GM12878 (cell line): ENCODE data around the gene RPL29. TPM values are rescaled to one million over a fixed set of nuclear protein-coding genes. Genes with fewer than 3 reads are reported as not detected.

Source experiments
- ATAC-seq: fragments of 200-7000 bp; cut with Tn5 transposase; 3 replicates; pipeline ENCODE4 v1.9.1; 2020; ENCODE audit warnings: mild to moderate bottlenecking, moderate library complexity
- BruUV-seq: library from RNA; stranded (reverse); fragments of 400-500 nt; replicated peaks from 2 replicates; lab custom pipeline; 2021; lab: Mats Ljungman, UMichigan
- CTCF ChIA-PET: fragments of 300-600 bp; sonication (Branson Sonifier 250); formaldehyde crosslinking; extraction: SDS; loops from one replicate; lab custom pipeline; 2021; ENCODE audit warnings: inconsistent platforms; lab: Yijun Ruan, JAX
- POLR2A ChIA-PET: fragments of 350-600 bp; formaldehyde crosslinking; extraction: SDS; loops from one replicate; lab custom pipeline; 2021; ENCODE audit warnings: inconsistent platforms; lab: Charles Lee
- RAD21 ChIA-PET: fragments of 300-600 bp; sonication (Branson Sonifier 250); formaldehyde crosslinking; loops from one replicate; lab custom pipeline; 2023; ENCODE audit warnings: antibody characterized with exemption; ENCODE audit not compliant: unreplicated experiment; lab: Charles Lee
- SMC1A ChIA-PET: fragments of 300-600 bp; sonication (Branson Sonifier 250); formaldehyde crosslinking; loops from one replicate; lab custom pipeline; 2023; ENCODE audit not compliant: unreplicated experiment, uncharacterized antibody; lab: Charles Lee
- DNase-seq: peaks from one replicate; pipeline ENCODE4 v3.0.0-alpha.2; 2011; ENCODE audit warnings: low read depth, low spot score
- FAIRE-seq: peaks from 3 replicates; lab custom pipeline; 2011; peaks lifted over from hg19 to GRCh38; lab: Jason Lieb, UNC
- H2AFZ ChIP-seq: 2 replicates; pipeline ENCODE4 v1.6.0; 2011; ENCODE audit warnings: low read depth, low read length, control low read depth; ENCODE audit not compliant: control insufficient read depth
- H3K27ac ChIP-seq: 2 replicates; pipeline ENCODE4 v1.5.1; 2011; ENCODE audit warnings: control low read depth; ENCODE audit not compliant: control insufficient read depth, insufficient read depth
- H3K27me3 ChIP-seq, 2 experiments: replicated peaks in 1 of 2; 2 replicates each; pipeline versions ENCODE4 v1.6.0 to v1.6.1; 2011; ENCODE audit warnings: low read length in 1 of 2; ENCODE audit not compliant: control insufficient read depth in 2 of 2, insufficient read depth in 2 of 2
- H3K36me3 ChIP-seq, 2 experiments: 2 replicates each; pipeline ENCODE4 v1.5.1; 2011; ENCODE audit warnings: low read length in 1 of 2; ENCODE audit not compliant: control insufficient read depth in 2 of 2, insufficient read depth in 2 of 2
- H3K4me1 ChIP-seq: 2 replicates; pipeline ENCODE4 v1.6.1; 2011; ENCODE audit warnings: mild to moderate bottlenecking, low read length, moderate library complexity, mixed read lengths; ENCODE audit not compliant: control insufficient read depth, insufficient read depth
- H3K4me2 ChIP-seq: 2 replicates; pipeline ENCODE4 v1.6.0; 2011; ENCODE audit warnings: control low read depth; ENCODE audit not compliant: control insufficient read depth, insufficient read depth
- H3K4me3 ChIP-seq: fragments of 200-600 bp; sonication (generic); 2 replicates; pipeline ENCODE4 v1.5.1; 2016
- H3K79me2 ChIP-seq: 2 replicates; pipeline ENCODE4 v1.6.0; 2011; ENCODE audit warnings: low read length; ENCODE audit not compliant: control insufficient read depth, insufficient read depth
- H3K9ac ChIP-seq: 2 replicates; pipeline ENCODE4 v1.8.0; 2011; ENCODE audit warnings: low read length, control low read depth, mixed read lengths; ENCODE audit not compliant: control insufficient read depth, insufficient read depth
- H3K9me3 ChIP-seq: replicated peaks from 3 replicates; pipeline ENCODE4 v1.5.1; 2011; ENCODE audit warnings: mild to moderate bottlenecking, low read length; ENCODE audit not compliant: control insufficient read depth, insufficient read depth
- H4K20me1 ChIP-seq: 2 replicates; pipeline ENCODE4 v1.6.0; 2011; ENCODE audit not compliant: control insufficient read depth, insufficient read depth
- E2F8 ChIP-seq: fragments of 450-650 bp; IDR thresholded peaks from 2 replicates; pipeline ENCODE4 v1.6.1; 2018; ENCODE audit warnings: mild to moderate bottlenecking, low read depth, moderate library complexity; ENCODE audit not compliant: partially characterized antibody
- RAD21 ChIP-seq: IDR thresholded peaks from 2 replicates; pipeline ENCODE4 v1.6.1; 2011; ENCODE audit warnings: mild to moderate bottlenecking, low read depth, low read length, moderate library complexity; ENCODE audit not compliant: insufficient read depth
- RELA ChIP-seq: fragments of 450-650 bp; IDR thresholded peaks from 2 replicates; pipeline ENCODE4 v1.8.0; 2014; ENCODE audit warnings: borderline replicate concordance; ENCODE audit not compliant: partially characterized antibody
- WGBS: methylation state at CpG from one replicate; pipeline ENCODE4 v1.1.6; 2016; ENCODE audit warnings: low lambda C conversion rate; ENCODE audit not compliant: insufficient replicate concordance, insufficient coverage; ENCODE audit errors: missing lambda C conversion rate; 5-methylcytosine and 5-hydroxymethylcytosine counted together
- in situ Hi-C: fragments of 300-500 bp; cut with MboI; formaldehyde crosslinking; loops from 9 replicates; pipeline ENCODE4 v1.14.3; 2018; ENCODE audit warnings: mixed read lengths
- intact Hi-C: fragments of 100-400 bp; cut with micrococcal nuclease; formaldehyde crosslinking; loops from one replicate; pipeline ENCODE4 v1.14.2; 2022; ENCODE audit not compliant: unreplicated experiment
- polyA plus RNA-seq, 11 experiments: library from polyadenylated mRNA; depleted of rRNA in 4 of 11; unstranded in 6 of 11; stranded (reverse) in 5 of 11; fragments of >200 nt; fragmentation: Nextera tagmentation in 4 of 11; fragmentation: Illumina TruSeq in 1 of 11; extraction: Ambion mirVana in 4 of 11; extraction: Trizol in 1 of 11; gene quantifications; 1 replicate in 1 of 11; 2 replicates in 10 of 11; pipeline versions ENCODE4 v1.2.1 to v1.2.3, GENCODE V29; 2011 to 2016; ENCODE audit warnings: inconsistent platforms in 2 of 11, missing spikeins in 2 of 11, low read depth in 1 of 11
- total RNA-seq, 4 experiments: library from RNA; depleted of rRNA in 3 of 4; stranded (reverse); fragments of >200 nt in 3 of 4; fragmentation: Illumina TruSeq in 1 of 4; extraction: Trizol in 1 of 4; gene quantifications; 2 replicates each; pipeline versions ENCODE4 v1.2.1 to v1.2.3, GENCODE V29; 2013 to 2021

RPL29 gene
- total and polyA plus RNA-seq, 10 of the 15 experiments (the other 5 are each of a cell fraction or from before 2014, with no cell fraction given) = 1,053 to 2,477 (median 1,657) TPM

DNA sequence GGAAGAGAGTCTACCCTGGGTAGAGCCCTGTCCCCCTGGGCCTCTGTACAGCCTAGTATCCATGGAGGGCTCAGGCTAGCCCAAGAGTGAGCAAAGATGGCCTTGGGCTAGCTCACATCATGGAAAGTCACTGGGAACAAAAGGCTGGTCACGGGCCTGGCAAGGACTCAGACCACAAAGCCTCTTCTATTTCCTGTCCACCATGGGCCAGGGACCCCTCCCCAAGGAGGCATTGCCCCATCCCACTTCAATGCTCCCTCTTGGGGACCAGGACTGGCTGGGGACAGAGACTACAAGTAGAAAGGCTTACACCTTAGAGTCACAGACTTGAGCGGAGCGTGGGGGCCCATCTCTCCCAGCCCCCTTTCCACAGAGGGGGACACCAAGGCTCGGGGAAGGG lies 43.7 kb upstream of the RPL29 start:
- in situ Hi-C loops (no loop called here), intact Hi-C loops (no loop called here)
- H2AFZ ChIP-seq = no peak overlapping the region
- ATAC-seq (no peak), DNase-seq (no peak), FAIRE-seq (no peak)
- no peaks in the 10 kb centered on the region for H4K20me1 ChIP-seq
- ChIA-PET RAD21 (interaction anchor here (1.0 to 4.5 kb wide), 3 partner anchors 14 to 38 kb away, joined by 3 to 48 read pairs (median 4); no protein-coding TSS in a partner anchor), CTCF (interaction anchor here (0.8 to 1.5 kb wide), 2 partner anchors 10 to 17 kb away, joined by 3 read pairs; partner anchors contain the start of gene DUSP7), SMC1A (interaction anchor here (0.6 to 3.8 kb wide), 2 partner anchors 14 to 20 kb away, joined by 3 to 37 read pairs; no protein-coding TSS in a partner anchor), POLR2A (no interaction called here)
- H3K27me3 ChIP-seq = no peaks in the 10 kb centered on the region
- no peak overlapping the region for H3K4me3 ChIP-seq
- no peaks in the 10 kb centered on the region for H3K79me2 ChIP-seq
- peaks cover 7% of the 10 kb centered on the region; the same call in 1 of the 2 replicates for H3K4me1 ChIP-seq
- no peak for TF ChIP-seq RAD21
- TF ChIP-seq RELA = no peak
- no peak overlapping the region for H3K27ac ChIP-seq
- BruUV-seq = no TSS peak
- H3K9me3 ChIP-seq = no peaks in the 10 kb centered on the region
- H3K4me2 ChIP-seq = no peak overlapping the region
- no peak overlapping the region for H3K9ac ChIP-seq
- 0% methylated on average over 4 of the region's 4 CpGs for WGBS
- no peaks in the 10 kb centered on the region for H3K36me3 ChIP-seq

- POLR2A ChIA-PET = interaction anchor here (0.6 to 2.7 kb wide), 2 partner anchors 13 to 19 kb away, joined by 3 to 12 read pairs; no protein-coding TSS in a partner anchor
- TF ChIP-seq E2F8 = no peak
- Histone ChIP-seq H2AFZ (no peak overlapping the region), H3K4me1 (peaks cover 7% of the 10 kb centered on the region; the same call in 1 of the 2 replicates), H4K20me1 (no peaks in the 10 kb centered on the region), H3K9me3 (no peaks in the 10 kb centered on the region), H3K79me2 (no peaks in the 10 kb centered on the region), H3K4me3 (no peak overlapping the region), H3K27ac (no peak overlapping the region), H3K9ac (no peak overlapping the region), H3K36me3 (no peaks in the 10 kb centered on the region), H3K27me3 (no peaks in the 10 kb centered on the region), H3K4me2 (no peak overlapping the region)
- ATAC-seq (no peak), DNase-seq (no peak), FAIRE-seq (no peak)
- no TSS peak for BruUV-seq
- intact Hi-C loops (no loop called here), in situ Hi-C loops (no loop called here)
- SMC1A ChIA-PET = interaction anchor here (0.8 to 3.8 kb wide), 4 partner anchors 10 to 85 kb away, joined by 3 to 37 read pairs (median 4); no protein-coding TSS in a partner anchor
- RAD21 ChIA-PET = interaction anchor here (1.0 to 4.5 kb wide), 2 partner anchors 15 to 36 kb away, joined by 3 to 48 read pairs; no protein-coding TSS in a partner anchor
- WGBS = 75% methylated on average over 6 of the region's 6 CpGs
- CTCF ChIA-PET = interaction anchor here (1.5 to 4.6 kb wide), 3 partner anchors 8 to 35 kb away, joined by 3 to 44 read pairs (median 41); no protein-coding TSS in a partner anchor
Measured at GRCh38 chr3:52038227-52038626, 42.5 kb upstream of the RPL29 start.
